Measurements from ENCODE around the gene CTH. TPM values are rescaled to one million over a fixed set of nuclear protein-coding genes. Genes with fewer than 3 reads are reported as not detected.
A peak's percentile ranks its signal among the peaks of the same experiment; 100 is the strongest.
"Not testable (repeated sequence)": the region's sequence is repeated elsewhere in the genome, so short reads cannot be mapped to it uniquely, and the experiment has no call there.

CTH gene
- total RNA-seq, 1 donor from 2014 or later = 12.3 TPM

DNA sequence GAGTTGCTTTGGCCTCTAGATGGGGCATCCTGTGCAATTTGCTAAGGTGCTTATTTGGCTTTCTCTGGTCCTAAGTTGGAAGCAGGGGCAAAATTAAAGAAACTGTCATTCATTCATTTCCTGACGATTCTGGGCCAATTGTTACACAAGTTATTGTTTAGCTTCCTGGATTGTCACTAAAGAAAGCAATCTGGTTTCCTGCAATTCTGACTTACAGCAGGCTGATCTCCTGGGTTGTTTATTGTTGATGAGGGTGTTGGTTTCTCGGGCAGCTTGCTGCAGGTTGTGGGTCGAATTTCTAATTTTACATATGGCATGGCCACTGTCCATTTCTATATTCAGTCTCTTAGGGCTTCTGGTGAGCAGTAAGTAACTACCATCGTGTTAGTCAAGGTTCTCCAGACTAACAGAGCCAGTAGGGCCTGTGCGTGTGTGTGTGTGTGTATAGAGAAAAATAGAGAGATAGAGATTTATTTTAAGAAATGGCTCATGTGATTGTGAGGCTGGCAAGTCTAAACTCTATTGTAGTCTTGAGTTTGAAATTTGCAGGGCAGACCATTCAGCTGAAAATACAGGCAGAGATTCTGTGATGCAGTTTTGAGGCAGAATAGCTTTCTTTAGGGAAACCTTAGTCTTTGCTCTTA lies 30.4 kb downstream of the CTH start:
- no peak overlapping the region for H3K4me3 Mint-ChIP-seq (ENCODE audit: low read depth)
- H3K27me3 Mint-ChIP-seq (ENCODE audit: low read depth) = no peaks in the 10 kb centered on the region
- intact Hi-C loops (cut with micrococcal nuclease) = loop anchor here (5.0 kb wide), 1 partner anchor 61 kb away; no protein-coding TSS in a partner anchor
- H3K9me3 Mint-ChIP-seq = no peaks in the 10 kb centered on the region
- H3K4me1 Mint-ChIP-seq (ENCODE audit: low read depth) = peaks cover 24% of the 10 kb centered on the region
- DNase-seq (ENCODE audit: low spot score) = no peak
- peaks cover 41% of the 10 kb centered on the region for H3K36me3 Mint-ChIP-seq (ENCODE audit: low read depth)
- H3K27ac Mint-ChIP-seq = no peak overlapping the region

DNA sequence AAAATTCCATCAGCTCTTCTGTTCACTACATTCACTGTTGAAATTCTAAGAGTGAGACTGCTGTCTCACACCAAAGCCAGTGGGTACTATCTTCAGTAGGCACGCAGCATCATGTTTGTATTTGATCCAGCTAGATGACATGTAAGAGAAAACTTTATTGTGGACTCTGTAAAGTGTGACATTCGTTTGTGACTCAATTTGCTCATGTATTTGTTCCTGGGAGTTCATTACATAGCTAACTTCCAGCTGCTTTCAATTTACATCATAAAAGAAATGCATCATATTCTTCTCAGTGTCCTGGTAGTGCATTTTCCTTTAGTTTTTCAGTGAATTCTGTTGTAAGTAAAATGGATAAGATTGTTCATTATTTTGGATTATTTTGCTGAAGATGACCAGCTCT lies 31.4 kb downstream of the CTH start:
- Mint-ChIP-seq H3K4me3 (ENCODE audit: low read depth) (no peak overlapping the region), H3K36me3 (ENCODE audit: low read depth) (peaks cover 33% of the 10 kb centered on the region), H3K4me1 (ENCODE audit: low read depth) (peaks cover 19% of the 10 kb centered on the region), H3K9me3 (no peaks in the 10 kb centered on the region), H3K27me3 (ENCODE audit: low read depth) (no peaks in the 10 kb centered on the region), H3K27ac (no peak overlapping the region)
- intact Hi-C loops (cut with micrococcal nuclease) = loop anchor here (5.0 kb wide), 1 partner anchor 60 kb away; no protein-coding TSS in a partner anchor
- DNase-seq (ENCODE audit: low spot score) = no peak

DNA sequence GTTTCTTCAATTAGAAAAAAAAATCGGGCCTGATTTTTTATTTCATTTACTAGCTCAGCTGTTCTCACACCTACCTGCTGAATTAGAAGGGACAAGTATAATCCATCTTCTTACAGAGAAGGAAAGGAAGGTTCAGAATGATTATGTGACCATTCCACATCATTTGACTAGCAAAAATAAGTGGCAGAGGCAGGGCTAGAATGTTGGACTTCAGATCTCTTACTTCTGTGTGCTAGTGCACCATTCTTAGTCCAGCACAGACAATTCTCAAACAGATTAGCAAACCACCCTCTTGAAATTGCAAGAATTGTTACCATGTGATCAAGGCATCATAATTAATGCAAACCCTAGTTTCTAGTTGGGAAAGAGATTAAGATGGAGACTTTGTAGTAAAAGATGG lies 32.7 kb downstream of the CTH start:
- Mint-ChIP-seq H3K36me3 (ENCODE audit: low read depth) (peaks cover 24% of the 10 kb centered on the region), H3K4me3 (ENCODE audit: low read depth) (no peak overlapping the region), H3K27ac (no peak overlapping the region), H3K9me3 (no peaks in the 10 kb centered on the region), H3K4me1 (ENCODE audit: low read depth) (peaks cover 6% of the 10 kb centered on the region), H3K27me3 (ENCODE audit: low read depth) (no peaks in the 10 kb centered on the region)
- intact Hi-C loops (cut with micrococcal nuclease) = loop anchor here (5.0 kb wide), 1 partner anchor 59 kb away; no protein-coding TSS in a partner anchor
- no peak for DNase-seq (ENCODE audit: low spot score)

DNA sequence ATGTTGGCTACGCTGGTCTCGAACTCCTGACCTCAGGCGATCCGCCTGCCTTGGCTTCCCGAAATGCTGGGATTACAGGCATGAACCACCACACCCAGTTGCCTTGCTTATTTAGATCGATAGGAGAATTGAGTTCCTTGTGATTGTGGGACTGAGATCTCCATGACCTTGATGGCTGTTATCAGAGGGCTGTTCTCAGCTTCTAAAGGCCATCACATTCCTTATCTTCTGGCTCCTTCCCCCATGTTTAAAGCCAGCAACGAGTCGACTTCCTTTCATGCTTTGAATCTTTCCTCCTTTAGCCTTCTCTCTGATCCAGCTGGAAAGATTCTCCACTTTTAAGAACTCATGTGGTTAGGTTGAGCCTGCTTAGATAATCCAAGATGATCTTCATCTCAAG lies 38.0 kb downstream of the CTH start:
- intact Hi-C loops (cut with micrococcal nuclease) = no loop called here
- Mint-ChIP-seq H3K36me3 (ENCODE audit: low read depth) (no peaks in the 10 kb centered on the region), H3K9me3 (no peaks in the 10 kb centered on the region), H3K27ac (no peak overlapping the region), H3K4me3 (ENCODE audit: low read depth) (no peak overlapping the region), H3K27me3 (ENCODE audit: low read depth) (no peaks in the 10 kb centered on the region), H3K4me1 (ENCODE audit: low read depth) (peaks cover 4% of the 10 kb centered on the region)
- DNase-seq (ENCODE audit: low spot score) = no peak

DNA sequence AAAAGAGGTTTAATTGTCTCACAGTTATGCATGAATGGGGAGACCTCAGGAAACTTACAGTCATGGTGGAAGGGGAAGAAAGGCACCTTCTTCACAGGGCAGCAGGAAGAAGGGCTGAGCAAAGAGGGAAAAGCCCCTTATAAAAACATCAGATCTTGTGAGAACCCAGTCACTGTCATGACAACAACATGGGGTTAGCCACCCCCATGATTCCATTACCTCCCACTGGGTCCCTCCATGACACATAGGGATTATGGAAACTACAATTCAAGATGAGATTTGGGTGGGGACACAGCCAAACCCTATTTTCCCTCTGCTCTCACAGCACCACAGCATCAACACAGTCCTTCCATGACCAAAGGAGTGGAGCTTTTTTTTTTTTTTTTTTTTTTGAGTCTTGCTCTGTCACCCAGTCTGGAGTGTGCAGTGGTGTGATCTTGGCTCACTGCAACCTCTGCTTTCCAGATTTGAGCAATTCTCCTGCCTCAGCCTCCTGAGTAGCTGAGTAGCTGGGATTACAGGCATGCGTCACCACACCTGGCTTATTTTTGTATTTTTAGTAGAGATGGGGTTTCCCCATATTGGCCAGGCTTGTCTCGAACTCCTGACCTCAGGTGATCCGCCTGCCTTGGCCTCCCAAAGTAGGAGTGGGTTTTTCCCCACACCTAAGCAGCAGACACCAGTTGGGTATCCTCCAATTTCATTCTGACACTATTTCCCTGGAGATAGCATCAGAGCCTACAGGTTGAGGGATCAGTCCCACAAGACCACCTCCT lies 41.3 kb downstream of the CTH start:
- H3K4me3 Mint-ChIP-seq (ENCODE audit: low read depth); H3K27me3 Mint-ChIP-seq (ENCODE audit: low read depth); DNase-seq (ENCODE audit: low spot score); H3K4me1 Mint-ChIP-seq (ENCODE audit: low read depth); H3K36me3 Mint-ChIP-seq (ENCODE audit: low read depth); H3K9me3 Mint-ChIP-seq: not testable (repeated sequence)
- intact Hi-C loops (cut with micrococcal nuclease) = loop anchor here (5.0 kb wide), 1 partner anchor 40 kb away; the partner anchor contains the start of gene CTH
- peak overlapping the region; percentile 75 for H3K27ac Mint-ChIP-seq

DNA sequence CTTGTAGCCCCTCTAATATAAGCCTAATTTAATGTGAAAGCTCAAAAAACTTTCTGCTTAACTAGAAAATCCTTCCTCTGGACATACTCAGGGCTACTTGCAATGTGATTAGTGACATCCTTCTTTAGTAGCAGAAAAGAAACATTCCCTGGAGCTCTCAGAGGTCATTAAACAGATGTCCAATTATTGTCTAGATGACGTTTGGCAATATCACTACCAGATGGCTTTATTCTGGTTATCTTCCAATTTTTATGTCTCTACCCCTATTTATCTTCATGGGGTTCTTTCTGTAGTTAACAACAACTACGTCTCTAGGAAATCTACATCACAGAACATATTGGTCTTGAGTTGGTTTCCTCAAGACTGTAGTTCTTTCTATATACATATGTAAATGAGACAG lies 44.2 kb downstream of the CTH start:
- intact Hi-C loops (cut with micrococcal nuclease) = no loop called here

DNA sequence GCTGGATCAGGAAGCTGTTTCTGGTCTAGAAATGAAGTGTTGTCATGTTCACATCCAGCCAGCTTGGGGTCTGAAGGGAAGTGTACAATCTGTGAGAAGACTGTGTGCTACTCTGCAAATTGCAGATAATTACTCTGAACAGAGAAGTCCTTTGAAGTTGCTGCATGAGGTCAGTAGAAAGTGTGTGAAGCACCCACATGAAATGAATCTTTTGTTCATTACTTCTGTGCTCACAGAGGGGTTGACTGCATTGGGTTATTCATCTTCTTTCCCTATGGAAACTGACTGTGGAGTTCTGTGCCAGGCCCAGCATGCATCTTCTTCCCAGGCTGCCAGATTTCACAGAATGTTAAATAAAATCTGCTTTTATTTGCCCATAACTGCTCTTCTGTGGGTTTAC lies 47.1 kb downstream of the CTH start:
- no peaks in the 10 kb centered on the region for H3K36me3 Mint-ChIP-seq (ENCODE audit: low read depth)
- no peak overlapping the region for H3K27ac Mint-ChIP-seq
- intact Hi-C loops (cut with micrococcal nuclease) = no loop called here
- no peaks in the 10 kb centered on the region for H3K27me3 Mint-ChIP-seq (ENCODE audit: low read depth)
- H3K9me3 Mint-ChIP-seq = no peaks in the 10 kb centered on the region
- H3K4me1 Mint-ChIP-seq (ENCODE audit: low read depth) = no peaks in the 10 kb centered on the region
- no peak overlapping the region for H3K4me3 Mint-ChIP-seq (ENCODE audit: low read depth)
- no peak for DNase-seq (ENCODE audit: low spot score)

More for the DNA sequence above, 44.2 kb downstream of the CTH start:
- DNase-seq (ENCODE audit: low spot score) = no peak
- Mint-ChIP-seq H3K4me3 (ENCODE audit: low read depth) (no peak overlapping the region), H3K27me3 (ENCODE audit: low read depth) (no peaks in the 10 kb centered on the region), H3K36me3 (ENCODE audit: low read depth) (no peaks in the 10 kb centered on the region), H3K4me1 (ENCODE audit: low read depth) (peaks cover 4% of the 10 kb centered on the region), H3K9me3 (no peaks in the 10 kb centered on the region), H3K27ac (no peak overlapping the region)

DNA sequence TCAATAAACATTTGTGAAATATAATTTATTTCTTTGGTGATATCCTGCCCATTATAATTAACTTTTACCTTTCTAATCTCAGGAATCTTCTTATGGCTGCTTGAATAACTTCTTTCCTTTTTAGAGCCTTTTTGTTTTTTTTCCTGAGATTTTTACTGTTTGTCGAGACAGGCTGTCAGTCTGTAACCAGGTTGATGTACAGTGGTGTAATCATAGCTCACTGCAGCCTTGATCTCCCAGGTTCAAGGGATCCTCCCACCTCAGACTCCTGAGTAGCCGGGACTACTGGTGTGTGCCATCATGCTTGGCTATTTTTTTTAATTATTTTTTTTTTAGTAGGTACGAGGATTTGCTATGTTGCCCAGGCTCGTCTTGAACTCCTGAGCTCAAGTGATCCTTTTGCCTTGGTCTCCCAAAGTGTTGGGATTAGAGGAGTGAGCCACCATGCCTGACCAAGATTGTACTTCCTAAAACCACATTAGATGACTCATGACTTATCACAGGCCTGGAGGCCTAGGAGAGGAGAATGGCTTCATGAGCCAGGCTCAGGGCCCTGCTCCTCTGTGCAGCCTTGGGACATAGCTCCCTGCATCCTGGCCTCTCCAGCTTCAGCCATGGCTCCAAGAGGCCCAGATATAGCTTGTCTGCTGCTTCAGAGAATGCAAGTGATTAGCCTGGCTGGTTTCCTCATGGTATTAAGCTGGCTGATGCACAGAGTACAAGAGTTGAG lies 48.6 kb downstream of the CTH start:
- H3K4me1 Mint-ChIP-seq (ENCODE audit: low read depth) = no peaks in the 10 kb centered on the region
- intact Hi-C loops (cut with micrococcal nuclease) = no loop called here
- no peaks in the 10 kb centered on the region for H3K36me3 Mint-ChIP-seq (ENCODE audit: low read depth)
- no peaks in the 10 kb centered on the region for H3K27me3 Mint-ChIP-seq (ENCODE audit: low read depth)
- no peak for DNase-seq (ENCODE audit: low spot score)
- no peak overlapping the region for H3K27ac Mint-ChIP-seq
- H3K4me3 Mint-ChIP-seq (ENCODE audit: low read depth) = no peak overlapping the region
- H3K9me3 Mint-ChIP-seq = no peaks in the 10 kb centered on the region

DNA sequence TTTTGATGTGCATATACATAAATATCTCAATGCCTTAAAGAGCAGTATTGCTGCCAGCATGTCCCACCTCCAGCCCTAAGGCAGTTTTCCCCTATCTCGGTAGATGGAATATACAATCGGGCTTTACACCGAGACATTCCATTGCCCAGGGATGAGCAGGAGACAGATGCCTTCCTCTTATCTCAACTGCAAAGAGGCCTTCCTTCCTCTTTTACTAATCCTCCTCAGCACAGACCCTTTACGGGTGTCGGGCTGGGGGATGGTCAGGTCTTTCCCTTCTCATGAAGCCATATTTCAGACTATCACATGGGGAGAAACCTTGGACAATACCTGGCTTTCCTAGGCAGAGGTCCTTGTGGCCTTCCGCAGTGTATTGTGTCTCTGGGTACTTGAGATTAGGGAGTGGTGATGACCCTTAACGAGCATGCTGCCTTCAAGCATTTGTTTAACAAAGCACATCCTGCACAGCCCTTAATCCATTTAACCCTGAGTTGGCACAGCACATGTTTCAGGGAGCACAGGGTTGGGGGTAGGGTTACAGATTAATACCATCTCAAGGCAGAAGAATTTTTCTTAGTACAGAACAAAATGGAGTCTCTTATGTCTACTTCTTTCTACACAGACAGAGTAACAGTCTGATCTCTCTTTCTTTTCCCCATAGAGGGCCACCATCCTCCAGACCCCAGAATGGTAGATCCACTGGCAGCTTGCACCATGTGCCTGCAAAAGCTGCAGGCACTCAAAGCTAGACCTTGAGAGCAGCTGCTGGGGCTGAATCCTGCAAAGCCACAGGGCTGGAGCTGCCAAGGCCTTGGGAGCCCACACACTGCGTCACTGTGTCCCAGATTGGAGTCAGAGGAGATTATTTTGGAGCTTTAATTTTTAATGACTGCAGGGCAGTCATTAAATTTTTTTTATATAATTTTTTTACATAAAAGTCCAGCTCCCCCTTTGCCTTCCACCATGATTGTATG lies 50.0 kb downstream of the CTH start:
- H3K4me3 Mint-ChIP-seq (ENCODE audit: low read depth); H3K27me3 Mint-ChIP-seq (ENCODE audit: low read depth); H3K27ac Mint-ChIP-seq; H3K36me3 Mint-ChIP-seq (ENCODE audit: low read depth); DNase-seq (ENCODE audit: low spot score); intact Hi-C loops (cut with micrococcal nuclease); H3K4me1 Mint-ChIP-seq (ENCODE audit: low read depth); H3K9me3 Mint-ChIP-seq: not testable (repeated sequence)

DNA sequence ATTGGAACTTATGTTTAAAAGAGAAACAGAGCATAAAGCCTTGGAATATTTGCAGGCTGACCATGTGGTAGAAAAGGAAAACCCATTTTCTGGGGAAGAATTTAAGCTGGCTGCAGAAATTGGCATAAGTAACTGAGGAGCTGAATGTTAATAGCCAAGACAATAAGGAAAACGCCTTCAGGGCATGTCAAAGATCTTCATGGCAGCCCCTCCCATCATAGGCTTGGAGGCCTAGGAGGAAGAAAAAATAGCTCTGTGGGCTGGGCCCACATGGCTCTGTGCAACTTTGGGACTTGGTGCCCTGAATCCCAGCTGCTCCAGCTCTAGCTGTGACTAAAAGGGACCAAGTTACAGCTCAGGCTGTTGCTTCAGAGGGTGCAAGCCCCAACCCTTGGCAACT lies 51.5 kb downstream of the CTH start:
- no peaks in the 10 kb centered on the region for H3K9me3 Mint-ChIP-seq
- intact Hi-C loops (cut with micrococcal nuclease) = no loop called here
- no peak overlapping the region for H3K4me3 Mint-ChIP-seq (ENCODE audit: low read depth)
- DNase-seq (ENCODE audit: low spot score) = no peak
- H3K36me3 Mint-ChIP-seq (ENCODE audit: low read depth) = no peaks in the 10 kb centered on the region
- H3K27me3 Mint-ChIP-seq (ENCODE audit: low read depth) = peaks cover 3% of the 10 kb centered on the region
- H3K4me1 Mint-ChIP-seq (ENCODE audit: low read depth) = no peaks in the 10 kb centered on the region
- no peak overlapping the region for H3K27ac Mint-ChIP-seq

DNA sequence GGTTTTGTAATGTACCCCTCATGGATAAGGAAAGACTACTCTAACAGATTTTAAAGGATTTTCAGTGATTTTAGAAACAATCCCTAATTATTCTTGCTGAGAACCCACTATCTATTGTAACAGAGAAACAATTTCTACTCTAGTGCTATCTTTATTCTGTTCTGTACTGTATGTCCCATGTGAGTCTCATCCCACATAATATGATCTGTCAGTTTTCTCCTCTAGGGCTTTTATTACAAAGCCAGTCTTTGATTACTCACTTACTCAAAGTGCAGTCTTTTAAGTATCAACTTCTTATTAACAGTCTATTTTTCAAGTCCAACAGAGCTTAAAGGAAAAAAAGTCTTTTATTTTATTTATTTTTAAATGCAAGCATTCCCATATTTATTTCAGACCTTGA lies 54.8 kb downstream of the CTH start:
- Mint-ChIP-seq H3K4me1 (ENCODE audit: low read depth) (no peaks in the 10 kb centered on the region), H3K36me3 (ENCODE audit: low read depth) (no peaks in the 10 kb centered on the region), H3K27ac (no peak overlapping the region), H3K9me3 (no peaks in the 10 kb centered on the region), H3K27me3 (ENCODE audit: low read depth) (peaks cover 3% of the 10 kb centered on the region), H3K4me3 (ENCODE audit: low read depth) (no peak overlapping the region)
- intact Hi-C loops (cut with micrococcal nuclease) = no loop called here
- no peak for DNase-seq (ENCODE audit: low spot score)

DNA sequence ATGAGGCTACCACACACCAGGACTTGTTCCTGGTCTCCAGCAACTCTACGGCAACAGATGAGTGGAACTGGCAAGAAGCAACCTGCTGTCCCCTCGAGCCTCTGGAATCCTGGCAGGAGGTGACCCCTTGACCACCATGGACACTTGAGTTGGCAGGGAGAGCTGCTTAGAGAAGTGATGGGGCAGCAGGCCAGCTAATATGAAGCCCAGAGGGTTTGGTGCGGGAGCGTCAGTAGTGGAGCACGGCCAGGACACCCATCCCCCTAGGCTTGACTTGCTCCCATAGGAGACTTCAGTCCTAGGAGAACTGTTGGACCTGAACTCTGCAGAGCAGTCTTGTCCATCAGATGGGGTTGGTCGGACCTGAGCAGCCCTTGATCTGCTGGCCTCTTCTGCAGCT lies 56.5 kb downstream of the CTH start:
- DNase-seq (ENCODE audit: low spot score) = no peak
- Mint-ChIP-seq H3K9me3 (no peaks in the 10 kb centered on the region), H3K4me3 (ENCODE audit: low read depth) (no peak overlapping the region), H3K27ac (no peak overlapping the region), H3K4me1 (ENCODE audit: low read depth) (no peaks in the 10 kb centered on the region), H3K27me3 (ENCODE audit: low read depth) (peaks cover 7% of the 10 kb centered on the region), H3K36me3 (ENCODE audit: low read depth) (no peaks in the 10 kb centered on the region)
- intact Hi-C loops (cut with micrococcal nuclease) = no loop called here

Data from activated T-helper 2 cell treated with anti-CD3 and anti-CD28 coated beads, Interferon-gamma antibody, Interleukin-2, Interleukin-4, amounts not matched to agents 10 μg/mL and 5 μg/mL and 100 μg/mL, durations not matched to agents 14 hours and 24 hours and 36 hours (primary cell).